PC-9 (cell line): ENCODE results near the gene OR2H1.

ENCODE experiments used
- EZH2 ChIP-seq: fragments of 200-600 bp; sonication (generic); IDR thresholded peaks from 2 replicates; pipeline ENCODE4 v1.8.0; 2017; ENCODE audit warnings: antibody characterized with exemption, low read depth
- TF ChIP-seq, protein P1 (sequence below): fragments of 200-600 bp; sonication (generic); conservative IDR thresholded peaks from 2 replicates; pipeline ENCODE4 v1.6.1; 2017; ENCODE audit warnings: mixed run types, antibody characterized with exemption, mild to moderate bottlenecking, moderate library complexity

DNA sequence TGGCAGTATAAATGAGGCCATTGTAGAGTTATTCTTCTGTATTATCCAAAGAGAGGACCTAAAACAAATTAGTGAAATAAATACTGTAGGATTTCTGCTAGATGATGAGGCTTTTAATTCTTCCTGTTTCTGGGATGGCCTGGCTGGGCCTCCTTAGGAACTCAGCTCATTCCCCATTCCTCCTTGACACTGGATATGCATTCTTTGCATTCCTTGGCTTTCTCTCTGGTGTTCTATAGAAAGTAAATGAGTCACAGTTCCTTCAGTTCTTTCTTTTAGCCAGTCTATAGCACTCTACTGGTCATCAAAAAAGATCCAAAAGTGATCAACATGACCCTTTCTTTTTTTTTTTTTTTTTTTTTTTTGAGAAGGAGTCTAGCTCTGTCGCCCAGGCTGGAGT, 9.3 kb upstream of the OR2H1 start:
- TF ChIP-seq, protein P1, sequence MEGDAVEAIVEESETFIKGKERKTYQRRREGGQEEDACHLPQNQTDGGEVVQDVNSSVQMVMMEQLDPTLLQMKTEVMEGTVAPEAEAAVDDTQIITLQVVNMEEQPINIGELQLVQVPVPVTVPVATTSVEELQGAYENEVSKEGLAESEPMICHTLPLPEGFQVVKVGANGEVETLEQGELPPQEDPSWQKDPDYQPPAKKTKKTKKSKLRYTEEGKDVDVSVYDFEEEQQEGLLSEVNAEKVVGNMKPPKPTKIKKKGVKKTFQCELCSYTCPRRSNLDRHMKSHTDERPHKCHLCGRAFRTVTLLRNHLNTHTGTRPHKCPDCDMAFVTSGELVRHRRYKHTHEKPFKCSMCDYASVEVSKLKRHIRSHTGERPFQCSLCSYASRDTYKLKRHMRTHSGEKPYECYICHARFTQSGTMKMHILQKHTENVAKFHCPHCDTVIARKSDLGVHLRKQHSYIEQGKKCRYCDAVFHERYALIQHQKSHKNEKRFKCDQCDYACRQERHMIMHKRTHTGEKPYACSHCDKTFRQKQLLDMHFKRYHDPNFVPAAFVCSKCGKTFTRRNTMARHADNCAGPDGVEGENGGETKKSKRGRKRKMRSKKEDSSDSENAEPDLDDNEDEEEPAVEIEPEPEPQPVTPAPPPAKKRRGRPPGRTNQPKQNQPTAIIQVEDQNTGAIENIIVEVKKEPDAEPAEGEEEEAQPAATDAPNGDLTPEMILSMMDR: no peak
- no peak for TF ChIP-seq EZH2
